B cell (primary cell): ENCODE data around the gene DNTT. TPM values are rescaled to one million over a fixed set of nuclear protein-coding genes. Genes with fewer than 3 reads are reported as not detected.

ENCODE experiments used
- ATAC-seq: fragments of 200-7000 bp; cut with Tn5 transposase; one replicate; pipeline ENCODE4 v1.10.0; 2021; ENCODE audit warnings: low read depth, mild to moderate bottlenecking, moderate number of reproducible peaks, moderate library complexity
- CTCF ChIA-PET: fragments of 350-600 bp; sonication (Branson Sonifier 250); formaldehyde crosslinking; loops from one replicate; lab custom pipeline; 2021; ENCODE audit warnings: antibody characterized with exemption, inconsistent platforms; lab: Charles Lee
- POLR2A ChIA-PET: fragments of 350-600 bp; sonication (Branson Sonifier 250); formaldehyde crosslinking; loops from one replicate; lab custom pipeline; 2021; ENCODE audit warnings: antibody characterized with exemption; lab: Charles Lee
- DNase-seq: peaks from one replicate; pipeline ENCODE4 v3.0.0; 2013
- H2AFZ ChIP-seq: 2 replicates; pipeline ENCODE4 v1.6.1; 2012; ENCODE audit warnings: mild to moderate bottlenecking, low read depth, low read length; ENCODE audit not compliant: insufficient read depth, poor library complexity, severe bottlenecking
- H3K27ac ChIP-seq, 2 donors: 1 replicate in 1 of 2; 2 replicates in 1 of 2; pipeline ENCODE4 v1.5.1; 2012 to 2013; ENCODE audit warnings: low read length in 2 of 2, mild to moderate bottlenecking in 2 of 2, moderate library complexity in 1 of 2
- H3K27me3 ChIP-seq, 4 experiments: fragments of 200-600 bp in 1 of 4; sonication (generic) in 1 of 4; replicated peaks in 1 of 4; 1 replicate in 2 of 4; 2 replicates in 2 of 4; pipeline versions ENCODE4 v1.6.1 to v1.7.0; 2013 to 2016; ENCODE audit warnings: low read length in 3 of 4, mild to moderate bottlenecking in 2 of 4, mixed read lengths in 1 of 4, moderate library complexity in 1 of 4; ENCODE audit not compliant: insufficient read depth in 4 of 4, control insufficient read depth in 3 of 4; ENCODE audit errors: control extremely low read depth in 1 of 4
- H3K36me3 ChIP-seq, 2 experiments: replicated peaks in 1 of 2; 1 replicate in 1 of 2; 2 replicates in 1 of 2; pipeline versions ENCODE4 v1.6.1 to v1.7.1; 2013; ENCODE audit warnings: low read length in 1 of 2; ENCODE audit not compliant: insufficient read depth in 2 of 2, control insufficient read depth in 1 of 2; ENCODE audit errors: control extremely low read depth in 1 of 2, extremely low read depth in 1 of 2
- H3K4me1 ChIP-seq, 2 donors: fragments of 200-600 bp in 1 of 2; sonication (generic) in 1 of 2; 1 replicate in 1 of 2; 2 replicates in 1 of 2; pipeline versions ENCODE4 v1.5.1 to v1.6.1; 2013 to 2017; ENCODE audit warnings: low read length in 2 of 2; ENCODE audit not compliant: control insufficient read depth in 2 of 2, insufficient read depth in 2 of 2
- H3K4me2 ChIP-seq: replicated peaks from 2 replicates; pipeline ENCODE3; 2012; ENCODE audit warnings: mild to moderate bottlenecking, low read depth, low read length; ENCODE audit not compliant: poor library complexity, severe bottlenecking
- H3K4me3 ChIP-seq, 5 experiments: fragments of 200-600 bp in 1 of 5; sonication (generic) in 1 of 5; 1 replicate in 3 of 5; 2 replicates in 2 of 5; pipeline versions ENCODE4 v1.5.1 to v1.7.0; 2011 to 2016; ENCODE audit warnings: low read length in 4 of 5, mild to moderate bottlenecking in 4 of 5, low read depth in 2 of 5, control low read depth in 1 of 5, moderate library complexity in 1 of 5; ENCODE audit not compliant: insufficient read depth in 1 of 5; ENCODE audit errors: control extremely low read depth in 1 of 5, extremely low read depth in 1 of 5
- H3K79me2 ChIP-seq: fragments of 200-600 bp; sonication (generic); one replicate; pipeline ENCODE4 v1.6.0; 2016; ENCODE audit warnings: low read length; ENCODE audit not compliant: control insufficient read depth, insufficient read depth
- H3K9ac ChIP-seq: fragments of 200-600 bp; sonication (generic); 2 replicates; pipeline ENCODE4 v1.6.1; 2017; ENCODE audit warnings: mild to moderate bottlenecking, low read length, moderate library complexity
- H3K9me3 ChIP-seq, 3 donors: one replicate each; pipeline versions ENCODE4 v1.6.1 to v1.7.1; 2013; ENCODE audit warnings: low read length in 2 of 3; ENCODE audit not compliant: control insufficient read depth in 2 of 3, insufficient read depth in 1 of 3; ENCODE audit errors: control extremely low read depth in 1 of 3
- H4K20me1 ChIP-seq: 2 replicates; pipeline ENCODE4 v1.6.0; 2012; ENCODE audit warnings: mild to moderate bottlenecking, low read length; ENCODE audit not compliant: insufficient read depth, control insufficient read depth, poor library complexity, severe bottlenecking
- H3K27ac Mint-ChIP-seq: one replicate; pipeline ENCODE4 v1.8.0; 2021; ENCODE audit warnings: mixed read lengths
- H3K27me3 Mint-ChIP-seq: one replicate; pipeline ENCODE4 v1.8.0; 2021; ENCODE audit warnings: mixed read lengths
- H3K4me1 Mint-ChIP-seq: one replicate; pipeline ENCODE4 v1.8.0; 2021; ENCODE audit warnings: mixed read lengths
- H3K4me3 Mint-ChIP-seq: one replicate; pipeline ENCODE4 v1.8.0; 2021; ENCODE audit warnings: mixed read lengths
- H3K9me3 Mint-ChIP-seq: one replicate; pipeline ENCODE4 v1.8.0; 2022; ENCODE audit warnings: mixed read lengths; ENCODE audit not compliant: insufficient read depth
- EZH2 ChIP-seq: IDR thresholded peaks from 2 replicates; pipeline ENCODE4 v1.6.1; 2012; ENCODE audit warnings: borderline replicate concordance, low read depth, mild to moderate bottlenecking, moderate library complexity, low read length; ENCODE audit not compliant: insufficient read depth, poor library complexity, severe bottlenecking
- WGBS: methylation state at CpG from one replicate; pipeline ENCODE4 v1.1.5; 2013; ENCODE audit warnings: missing lambda C conversion rate; ENCODE audit not compliant: insufficient coverage; 5-methylcytosine and 5-hydroxymethylcytosine counted together
- intact Hi-C: fragments of 100-400 bp; cut with micrococcal nuclease; formaldehyde crosslinking; loops from one replicate; pipeline ENCODE4 v1.10.0; 2022
- polyA plus RNA-seq: library from polyadenylated mRNA; depleted of rRNA; stranded (reverse); fragments of >200 nt; gene quantifications from 2 replicates; pipeline ENCODE4 v1.2.3, GENCODE V29; 2012
- total RNA-seq, 2 donors: library from RNA; stranded (reverse); fragments of 120-200 nt in 1 of 2; gene quantifications; 1 replicate in 1 of 2; 2 replicates in 1 of 2; pipeline versions ENCODE4 v1.2.3 to v1.2.4, GENCODE V29; 2013 to 2022
- TF ChIP-seq, protein P1 (sequence below): fragments of 200-600 bp; IDR thresholded peaks from one replicate; pipeline ENCODE4 v1.8.0; 2022; ENCODE audit warnings: antibody characterized with exemption, mild to moderate bottlenecking

DNTT gene
- total and polyA plus RNA-seq, 2 donors (not counting 1 experiment from before 2014, with no cell fraction given) = not detected

DNA sequence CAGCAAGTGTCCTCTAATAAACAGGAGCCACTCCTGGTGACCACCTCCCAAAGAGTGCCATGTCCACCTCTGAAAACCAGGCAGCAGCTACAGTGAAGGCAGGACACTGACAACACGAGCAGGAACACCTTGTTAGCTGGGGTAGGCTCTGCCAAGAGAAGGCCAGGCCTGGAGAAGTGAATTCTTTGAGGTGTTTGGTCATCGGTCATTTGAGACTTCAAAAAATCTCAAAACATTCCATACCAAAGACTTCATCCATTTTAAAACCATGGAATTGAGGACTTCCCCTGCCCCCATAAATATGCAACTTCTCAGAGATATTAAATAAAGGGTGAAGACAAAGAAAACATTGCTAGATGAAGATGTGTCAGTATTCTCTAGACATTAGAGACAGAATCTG, 82.9 kb downstream of the DNTT start:
- Histone ChIP-seq H3K27me3 (no peaks in the 10 kb centered on the region), H3K27ac (no peak overlapping the region), H3K4me2 (no peak overlapping the region), H4K20me1 (no peaks in the 10 kb centered on the region), H3K4me1 (no peaks in the 10 kb centered on the region), H3K79me2 (no peaks in the 10 kb centered on the region), H3K9ac (no peak overlapping the region), H3K36me3 (no peaks in the 10 kb centered on the region), H3K4me3 (no peak overlapping the region), H2AFZ (no peak overlapping the region), H3K9me3 (no peaks in the 10 kb centered on the region)
- Mint-ChIP-seq H3K27ac (no peak overlapping the region), H3K9me3 (no peaks in the 10 kb centered on the region), H3K4me1 (no peaks in the 10 kb centered on the region), H3K4me3 (no peak overlapping the region), H3K27me3 (peaks cover 40% of the 10 kb centered on the region)
- WGBS = no CpG with 5 or more reads among the region's 2 CpGs
- CTCF ChIA-PET = interaction anchor here (2.6 to 3.2 kb wide), 2 partner anchors 9 to 16 kb away, joined by 8 to 17 read pairs; no protein-coding TSS in a partner anchor
- intact Hi-C loops = no loop called here
- DNase-seq = no peak
- POLR2A ChIA-PET = no interaction called here
- no peak for TF ChIP-seq EZH2
- TF ChIP-seq, protein P1, sequence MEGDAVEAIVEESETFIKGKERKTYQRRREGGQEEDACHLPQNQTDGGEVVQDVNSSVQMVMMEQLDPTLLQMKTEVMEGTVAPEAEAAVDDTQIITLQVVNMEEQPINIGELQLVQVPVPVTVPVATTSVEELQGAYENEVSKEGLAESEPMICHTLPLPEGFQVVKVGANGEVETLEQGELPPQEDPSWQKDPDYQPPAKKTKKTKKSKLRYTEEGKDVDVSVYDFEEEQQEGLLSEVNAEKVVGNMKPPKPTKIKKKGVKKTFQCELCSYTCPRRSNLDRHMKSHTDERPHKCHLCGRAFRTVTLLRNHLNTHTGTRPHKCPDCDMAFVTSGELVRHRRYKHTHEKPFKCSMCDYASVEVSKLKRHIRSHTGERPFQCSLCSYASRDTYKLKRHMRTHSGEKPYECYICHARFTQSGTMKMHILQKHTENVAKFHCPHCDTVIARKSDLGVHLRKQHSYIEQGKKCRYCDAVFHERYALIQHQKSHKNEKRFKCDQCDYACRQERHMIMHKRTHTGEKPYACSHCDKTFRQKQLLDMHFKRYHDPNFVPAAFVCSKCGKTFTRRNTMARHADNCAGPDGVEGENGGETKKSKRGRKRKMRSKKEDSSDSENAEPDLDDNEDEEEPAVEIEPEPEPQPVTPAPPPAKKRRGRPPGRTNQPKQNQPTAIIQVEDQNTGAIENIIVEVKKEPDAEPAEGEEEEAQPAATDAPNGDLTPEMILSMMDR = no peak
- ATAC-seq = no peak

DNA sequence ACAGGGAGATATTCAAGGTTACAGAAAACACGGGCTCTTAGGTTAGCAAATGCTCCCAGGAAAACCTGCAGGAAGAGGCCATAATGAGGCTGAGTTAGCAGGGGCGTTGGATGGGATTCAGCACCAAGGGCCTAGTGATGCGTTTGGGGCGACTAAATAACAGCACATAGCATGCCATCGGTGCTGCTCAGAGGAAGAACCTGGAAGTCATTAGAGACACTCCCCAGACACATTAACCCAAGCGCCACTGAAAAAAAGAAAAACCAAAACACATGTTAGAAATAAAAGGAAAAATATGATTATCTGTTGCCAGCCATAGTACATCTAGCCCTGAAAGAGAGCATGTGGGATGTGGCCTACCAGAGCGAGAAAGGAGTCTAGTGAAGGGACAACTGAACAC, 83.4 kb downstream of the DNTT start:
- Mint-ChIP-seq H3K4me1 (no peaks in the 10 kb centered on the region), H3K27me3 (peaks cover 40% of the 10 kb centered on the region)

More for the DNA sequence above, 83.4 kb downstream of the DNTT start:
- H3K9me3 Mint-ChIP-seq = no peaks in the 10 kb centered on the region
- H3K27ac Mint-ChIP-seq = no peak overlapping the region
- no peaks in the 10 kb centered on the region for H3K27me3 ChIP-seq
- no peak overlapping the region for H3K4me2 ChIP-seq
- no peaks in the 10 kb centered on the region for H3K4me1 ChIP-seq
- DNase-seq (no peak), ATAC-seq (no peak)
- intact Hi-C loops = no loop called here
- no peak overlapping the region for H2AFZ ChIP-seq
- H3K9ac ChIP-seq = no peak overlapping the region
- no peaks in the 10 kb centered on the region for H3K9me3 ChIP-seq
- 88% methylated on average over 4 of the region's 7 CpGs for WGBS
- no peaks in the 10 kb centered on the region for H4K20me1 ChIP-seq
- no peaks in the 10 kb centered on the region for H3K79me2 ChIP-seq
- TF ChIP-seq, protein P1 = no peak
- TF ChIP-seq EZH2 = no peak
- no peak overlapping the region for H3K27ac ChIP-seq
- H3K4me3 ChIP-seq = no peak overlapping the region
- POLR2A ChIA-PET = no interaction called here
- H3K36me3 ChIP-seq = no peaks in the 10 kb centered on the region
- CTCF ChIA-PET = interaction anchor here (2.6 kb wide), 1 partner anchor 9 kb away, joined by 8 read pairs; no protein-coding TSS in a partner anchor
- no peak overlapping the region for H3K4me3 Mint-ChIP-seq

Other genes with a start within 250 kb of the DNTT start
- 33.5 and 34.8 TPM in 2 replicates for gene ZNF518A, start 174.1 kb upstream of the DNTT start, total RNA-seq
- gene ZNF518A, start 174.1 kb upstream of the DNTT start, polyA plus RNA-seq = 7.9 and 9.2 TPM in 2 replicates
- gene BLNK, start 32.9 kb upstream of the DNTT start, total RNA-seq = 205 and 210 TPM in 2 replicates
- gene BLNK, start 32.9 kb upstream of the DNTT start, polyA plus RNA-seq = 150 and 153 TPM in 2 replicates
- gene OPALIN, start 54.6 kb downstream of the DNTT start, total RNA-seq = not detected in 2 replicates
- gene OPALIN, start 54.6 kb downstream of the DNTT start, polyA plus RNA-seq = not detected in 2 replicates
- gene TLL2, start 209.5 kb downstream of the DNTT start, total RNA-seq = 0.47 and 0.51 TPM in 2 replicates
- 0.13 and 0.26 TPM in 2 replicates for gene TLL2, start 209.5 kb downstream of the DNTT start, polyA plus RNA-seq